HG02870 (cell line): ENCODE measurements around the gene SBF1.
"Not testable (repeated sequence)": the region's sequence is repeated elsewhere in the genome, so short reads cannot be mapped to it uniquely, and the experiment has no call there.

Source experiments
- ATAC-seq: cut with Tn5 transposase; IDR thresholded peaks from one replicate; pipeline ENCODE4 v1.9.1; 2021; ENCODE audit warnings: mild to moderate bottlenecking, moderate library complexity; ENCODE audit not compliant: unreplicated experiment

The SBF1 gene

GRCh38 chr22:50406416-50407170 lies 68.2 kb downstream of the SBF1 start:
- no peak for ATAC-seq

- ATAC-seq = no peak
These were observed 71.1 kb downstream of the SBF1 start for GRCh38 chr22:50403701-50404101.

GRCh38 chr22:50401907-50402306 lies 72.9 kb downstream of the SBF1 start:
- ATAC-seq = no peak

- no peak for ATAC-seq
These were observed 73.9 kb downstream of the SBF1 start for GRCh38 chr22:50400931-50401330.

- no peak for ATAC-seq
These were observed 74.4 kb downstream of the SBF1 start for GRCh38 chr22:50400406-50400805.

- ATAC-seq = no peak
These were observed 75.0 kb downstream of the SBF1 start for GRCh38 chr22:50399751-50400331.

GRCh38 chr22:50398831-50399648 lies 75.8 kb downstream of the SBF1 start:
- no peak for ATAC-seq

GRCh38 chr22:50397371-50398060 lies 77.3 kb downstream of the SBF1 start:
- not testable (repeated sequence) for ATAC-seq

GRCh38 chr22:50396751-50397370 lies 78.0 kb downstream of the SBF1 start:
- no peak for ATAC-seq
